HG02642 (cell line): Measurements from ENCODE around the gene IFT88.
"Not testable (repeated sequence)": the region's sequence is repeated elsewhere in the genome, so short reads cannot be mapped to it uniquely, and the experiment has no call there.

Source experiments
- ATAC-seq: cut with Tn5 transposase; IDR thresholded peaks from one replicate; pipeline ENCODE4 v1.9.1; 2021; ENCODE audit warnings: mild to moderate bottlenecking; ENCODE audit not compliant: unreplicated experiment, poor library complexity

IFT88 gene

GRCh38 chr13:20623000-20623399 lies 56.0 kb downstream of the IFT88 start:
- ATAC-seq, result no peak

- no peak for ATAC-seq
These were observed 57.3 kb downstream of the IFT88 start for GRCh38 chr13:20624213-20624612.

GRCh38 chr13:20633802-20634201 lies 66.8 kb downstream of the IFT88 start:
- ATAC-seq, result no peak

- no peak for ATAC-seq
These were observed 69.1 kb downstream of the IFT88 start for GRCh38 chr13:20636079-20636478.

DNA sequence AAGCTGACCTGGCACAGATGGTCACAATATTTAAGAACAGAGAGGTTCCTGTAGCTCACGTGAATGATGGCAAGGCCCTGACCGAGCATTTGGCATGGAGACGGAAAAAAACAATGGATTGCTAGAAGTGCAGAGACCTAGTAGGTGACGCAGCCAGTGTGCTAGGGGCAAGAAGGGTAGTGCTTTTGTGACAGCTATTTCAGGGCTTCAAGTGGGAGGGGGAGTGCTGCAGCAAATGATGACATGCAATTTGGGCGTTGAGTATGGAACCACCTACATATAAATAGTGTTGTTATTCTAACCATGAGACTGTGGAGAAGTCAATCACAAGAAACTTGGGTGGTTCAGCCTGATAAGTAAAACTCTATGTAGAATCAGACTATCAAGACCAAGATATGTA lies 70.9 kb downstream of the IFT88 start:
- no peak for ATAC-seq

GRCh38 chr13:20647758-20648157 lies 80.8 kb downstream of the IFT88 start:
- ATAC-seq, result no peak

DNA sequence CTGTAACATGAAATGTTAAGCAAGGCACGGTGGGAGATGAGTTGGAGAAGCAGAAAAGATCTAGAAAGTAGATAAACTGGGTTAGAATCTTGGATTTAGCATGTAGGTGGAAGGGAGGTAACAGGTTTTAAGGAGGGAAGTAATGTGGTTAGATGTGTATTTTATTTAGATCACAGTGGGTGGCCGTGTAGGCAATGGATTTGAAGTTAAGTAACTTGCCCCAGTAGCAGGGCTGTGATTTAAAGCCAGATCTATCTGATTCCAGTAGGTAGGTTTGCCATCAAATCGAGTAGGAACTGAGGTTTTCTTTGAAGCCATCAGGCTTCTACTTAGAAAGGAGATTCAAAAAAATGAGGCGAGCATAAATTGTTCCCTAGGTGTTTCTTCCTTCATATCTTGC lies 86.0 kb downstream of the IFT88 start:
- no peak for ATAC-seq

DNA sequence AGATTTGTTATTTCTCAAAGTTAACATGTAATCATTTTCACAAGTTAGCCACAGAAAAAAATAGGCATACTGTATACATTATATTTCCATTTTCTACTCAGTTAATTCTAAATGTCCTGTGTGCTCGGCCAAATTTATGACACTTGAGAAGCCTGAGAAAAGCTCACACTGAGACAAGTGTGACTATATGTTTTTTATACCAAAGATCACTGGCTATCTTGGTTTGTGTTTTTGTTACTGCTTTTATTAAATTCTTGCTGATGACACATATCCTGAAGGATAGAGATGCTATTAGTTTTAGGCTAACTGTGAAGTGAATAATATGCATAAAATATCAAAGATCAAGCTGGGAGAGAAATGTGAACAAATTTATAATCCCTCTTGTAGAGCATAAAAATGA lies 87.2 kb downstream of the IFT88 start:
- no peak for ATAC-seq

GRCh38 chr13:20658451-20659040 lies 91.6 kb downstream of the IFT88 start:
- no peak for ATAC-seq

DNA sequence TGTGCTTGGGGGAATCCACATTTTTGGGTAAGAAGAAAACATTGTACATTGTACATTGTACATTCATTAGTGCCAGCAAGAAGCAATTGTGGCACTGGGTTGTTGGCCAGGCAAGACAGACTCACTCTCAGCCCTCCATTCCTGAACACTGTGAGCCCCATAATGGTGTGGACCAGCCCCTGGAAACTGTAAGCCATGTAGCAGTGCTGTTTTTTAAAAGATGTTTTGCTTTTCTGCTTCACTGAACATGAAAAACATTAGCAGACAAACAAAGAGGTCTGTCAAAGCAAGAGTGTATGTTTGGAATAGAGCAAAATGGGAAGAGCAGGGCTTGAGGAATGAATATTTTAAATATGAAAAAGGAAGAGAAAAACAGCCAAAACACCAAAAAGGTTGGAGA lies 97.4 kb downstream of the IFT88 start:
- ATAC-seq, result no peak

- no peak for ATAC-seq
These were observed 100.0 kb downstream of the IFT88 start for GRCh38 chr13:20666948-20667347.

GRCh38 chr13:20667857-20668437 lies 101.0 kb downstream of the IFT88 start:
- ATAC-seq, result no peak

DNA sequence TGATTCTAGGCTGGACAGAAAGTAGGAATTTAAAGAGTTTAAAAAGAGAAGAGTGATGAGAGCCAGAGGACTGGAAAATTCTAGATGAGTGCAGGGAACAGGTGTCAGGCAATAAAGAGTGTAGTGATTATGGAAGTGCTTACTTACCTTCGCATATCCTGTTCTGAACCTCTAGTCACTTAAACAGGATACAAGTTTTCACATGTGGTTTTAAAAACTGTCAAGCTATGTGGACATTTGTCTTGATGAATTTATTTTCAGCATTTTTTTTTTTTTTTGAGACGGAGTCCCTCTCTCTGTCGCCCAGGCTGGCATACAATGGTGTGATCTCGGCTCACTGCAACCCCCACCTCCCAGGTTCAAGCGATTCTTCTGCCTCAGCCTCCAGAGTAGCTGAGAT lies 102.2 kb downstream of the IFT88 start:
- ATAC-seq, result no peak

DNA sequence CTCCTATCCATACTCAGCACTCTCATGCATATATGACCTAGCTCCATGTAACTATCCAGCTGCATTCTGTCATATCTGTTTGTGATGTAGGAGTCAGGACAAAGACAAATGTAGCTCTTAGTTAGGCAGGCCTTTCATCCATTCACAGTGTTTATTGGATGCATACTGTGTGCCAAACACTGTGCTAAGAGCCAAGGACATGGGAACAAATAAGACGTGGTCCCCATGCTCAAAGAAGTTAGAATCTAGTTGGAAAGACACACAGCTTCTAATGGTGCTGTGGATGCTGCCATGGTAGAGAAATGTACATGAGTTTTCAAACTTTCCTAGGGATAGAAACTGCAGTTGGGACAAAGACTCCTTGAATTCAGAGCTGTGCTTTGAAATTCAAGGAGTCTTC lies 104.8 kb downstream of the IFT88 start:
- no peak for ATAC-seq

- ATAC-seq, result no peak
These were observed 105.8 kb downstream of the IFT88 start for GRCh38 chr13:20672772-20673171.

GRCh38 chr13:20673715-20674114 lies 106.8 kb downstream of the IFT88 start:
- ATAC-seq, result no peak

DNA sequence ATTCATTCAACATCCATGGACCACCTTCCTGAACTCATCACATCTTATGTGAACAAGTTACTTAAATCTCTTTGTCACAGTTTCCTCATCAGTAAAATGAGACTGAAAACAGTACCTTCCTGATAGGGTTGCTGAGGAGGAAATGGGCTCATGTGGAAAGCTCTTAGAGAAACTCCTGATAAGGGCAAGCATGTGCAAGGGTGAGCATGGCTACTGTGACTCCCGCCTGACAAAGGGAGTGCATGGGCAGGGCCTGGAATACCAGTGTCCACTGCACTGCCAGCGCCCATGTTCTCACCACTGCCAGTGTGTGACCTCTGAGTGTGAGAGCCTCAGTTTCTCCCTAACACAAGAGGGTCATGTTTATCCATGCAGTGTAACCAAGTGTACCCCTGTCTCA lies 109.3 kb downstream of the IFT88 start:
- ATAC-seq, result no peak

DNA sequence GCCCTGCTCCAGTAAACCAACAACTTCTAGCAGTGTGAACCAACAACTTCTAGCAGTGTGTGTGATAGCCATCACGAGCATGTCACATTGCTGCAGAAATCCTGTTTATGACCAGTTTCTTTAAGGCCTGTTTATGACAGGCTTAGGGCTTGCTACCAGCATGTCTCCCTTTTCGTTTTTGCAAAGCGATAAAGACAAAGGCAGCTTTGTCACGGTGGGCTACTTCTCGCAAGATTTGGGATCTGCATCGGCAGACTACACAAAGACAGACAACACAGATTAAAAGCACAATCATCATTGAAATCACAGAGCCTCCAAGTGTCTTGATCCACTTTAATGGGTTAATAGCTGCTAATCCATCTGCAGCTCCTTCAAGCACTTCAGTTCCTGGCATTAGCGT lies 111.6 kb downstream of the IFT88 start:
- not testable (repeated sequence) for ATAC-seq

DNA sequence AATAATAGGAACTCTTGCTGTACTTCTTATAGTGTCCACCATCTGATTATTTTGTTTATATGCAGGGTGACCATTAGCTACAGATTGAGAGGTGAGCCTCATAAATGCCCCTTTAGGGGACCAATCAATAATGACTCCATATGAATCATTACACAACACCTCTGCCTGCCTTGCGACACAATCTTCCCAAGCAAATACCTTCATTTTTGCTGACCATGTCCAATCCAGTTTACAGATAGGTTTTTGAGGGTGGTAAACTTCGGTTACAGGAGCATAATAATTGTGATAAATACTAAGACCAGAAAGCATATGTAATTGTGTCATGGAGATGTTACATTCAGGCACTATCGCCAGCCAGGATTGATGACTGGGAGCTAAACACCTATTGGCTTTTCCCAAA lies 112.9 kb downstream of the IFT88 start:
- no peak for ATAC-seq

DNA sequence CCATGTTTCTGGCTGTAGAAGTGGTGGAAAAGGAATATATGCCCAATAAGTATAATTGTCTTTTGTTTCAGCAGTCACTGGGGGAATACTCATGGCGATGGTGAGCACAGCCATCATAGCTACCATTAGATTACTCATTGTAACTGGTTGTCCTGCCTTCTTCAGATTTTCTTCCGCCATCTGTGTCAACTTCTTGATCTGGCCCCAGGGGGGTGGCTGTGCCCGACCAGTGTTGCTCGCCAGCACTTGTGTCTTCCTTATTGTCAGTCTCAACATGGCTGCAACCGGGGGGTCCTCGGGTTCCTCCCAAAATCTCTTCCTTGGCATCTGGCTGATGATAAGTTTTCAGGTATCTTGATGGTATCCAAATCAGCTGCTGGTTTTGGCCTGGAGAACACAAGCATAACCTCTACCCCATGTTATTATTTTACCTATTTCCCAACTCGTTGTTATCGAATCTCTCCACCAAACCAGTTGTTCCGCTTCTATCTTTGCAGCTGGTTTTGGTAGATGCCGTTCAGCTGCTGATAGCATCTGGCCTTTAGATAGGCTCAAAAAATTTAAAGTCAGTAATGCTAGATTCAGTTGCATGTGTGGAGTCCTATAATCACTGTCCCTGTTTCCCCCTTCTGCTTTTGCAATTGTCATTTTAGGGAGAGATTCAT lies 113.6 kb downstream of the IFT88 start:
- ATAC-seq, result no peak

GRCh38 chr13:20681481-20681880 lies 114.5 kb downstream of the IFT88 start:
- ATAC-seq, result not testable (repeated sequence)

DNA sequence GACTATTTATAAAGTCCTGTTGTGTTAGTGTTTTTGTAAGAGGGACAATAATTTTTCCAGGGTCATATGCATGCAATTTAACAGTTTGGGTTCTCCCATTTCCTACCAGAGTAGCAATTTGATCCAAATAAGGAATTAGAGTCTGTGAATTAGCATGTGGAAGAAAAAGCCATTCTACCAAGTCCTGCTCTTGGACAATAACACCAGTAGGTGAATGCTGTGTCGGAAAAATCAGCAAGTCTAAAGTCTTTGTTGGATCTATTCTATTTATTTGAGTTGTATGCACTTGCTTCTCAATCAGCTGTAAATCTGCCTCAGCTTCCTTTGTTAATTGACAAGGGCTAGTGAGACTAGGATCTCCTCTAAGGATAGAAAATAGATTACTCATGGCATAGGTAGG lies 115.1 kb downstream of the IFT88 start:
- no peak for ATAC-seq
